GM23338 (cell line): ENCODE measurements around the gene SKP2. TPM values are rescaled to one million over a fixed set of nuclear protein-coding genes. Genes with fewer than 3 reads are reported as not detected.

ENCODE experiments used
- ATAC-seq: fragments of 200-7000 bp; cut with Tn5 transposase; 3 replicates; pipeline ENCODE4 v1.9.1; 2020
- DNase-seq: peaks from one replicate; pipeline ENCODE4 v3.0.0-alpha.2; 2015; ENCODE audit warnings: low spot score
- H2AFZ ChIP-seq: fragments of 200-600 bp; sonication (generic); 2 replicates; pipeline ENCODE4 v1.8.0; 2016; ENCODE audit warnings: antibody characterized with exemption, mild to moderate bottlenecking, moderate library complexity
- H3F3A ChIP-seq: fragments of 200-600 bp; sonication (generic); replicated peaks from 2 replicates; pipeline ENCODE4 v1.8.0; 2017; ENCODE audit warnings: antibody characterized with exemption, mixed run types, low read depth
- H3K27ac ChIP-seq: fragments of 200-600 bp; sonication (generic); 2 replicates; pipeline ENCODE4 v1.6.1; 2016; ENCODE audit warnings: low read depth
- H3K27me3 ChIP-seq: fragments of 200-600 bp; sonication (generic); 2 replicates; pipeline ENCODE4 v1.8.0; 2016; ENCODE audit warnings: mild to moderate bottlenecking, mixed run types, moderate library complexity; ENCODE audit not compliant: insufficient read depth
- H3K36me3 ChIP-seq: fragments of 200-600 bp; sonication (generic); 2 replicates; pipeline ENCODE4 v1.8.0; 2016; ENCODE audit warnings: mild to moderate bottlenecking; ENCODE audit not compliant: insufficient read depth
- H3K4me1 ChIP-seq: fragments of 200-600 bp; sonication (generic); 2 replicates; pipeline ENCODE4 v1.8.0; 2016; ENCODE audit warnings: mild to moderate bottlenecking, moderate library complexity; ENCODE audit not compliant: insufficient read depth
- H3K4me2 ChIP-seq: fragments of 200-600 bp; sonication (generic); 2 replicates; pipeline ENCODE4 v1.7.1; 2017; ENCODE audit warnings: mixed run types
- H3K4me3 ChIP-seq: fragments of 200-600 bp; sonication (generic); 2 replicates; pipeline ENCODE4 v1.6.1; 2016; ENCODE audit warnings: mixed run types
- H3K79me2 ChIP-seq: fragments of 200-600 bp; sonication (generic); replicated peaks from 2 replicates; pipeline ENCODE4 v1.8.0; 2017; ENCODE audit warnings: mild to moderate bottlenecking; ENCODE audit not compliant: insufficient read depth
- H3K9me2 ChIP-seq: fragments of 200-600 bp; sonication (generic); 2 replicates; pipeline ENCODE4 v1.8.0; 2017; ENCODE audit not compliant: insufficient read depth
- H4K20me1 ChIP-seq: fragments of 200-600 bp; sonication (generic); replicated peaks from 2 replicates; pipeline ENCODE4 v1.8.0; 2017; ENCODE audit warnings: mild to moderate bottlenecking; ENCODE audit not compliant: insufficient read depth
- H3K27ac Mint-ChIP-seq: 2 replicates; pipeline ENCODE4 v1.8.0; 2020; ENCODE audit warnings: inconsistent platforms, mild to moderate bottlenecking, moderate library complexity, mixed read lengths
- H3K27me3 Mint-ChIP-seq: 3 replicates; pipeline ENCODE4 v1.8.0; 2022; ENCODE audit warnings: low read depth, mild to moderate bottlenecking, moderate library complexity, mixed read lengths, inconsistent platforms; ENCODE audit not compliant: insufficient read depth, poor library complexity
- H3K36me3 Mint-ChIP-seq: 3 replicates; pipeline ENCODE4 v1.8.0; 2021; ENCODE audit warnings: low read depth, mild to moderate bottlenecking, inconsistent platforms, moderate library complexity, mixed read lengths
- H3K4me1 Mint-ChIP-seq: 3 replicates; pipeline ENCODE4 v1.8.0; 2020; ENCODE audit warnings: mild to moderate bottlenecking, inconsistent platforms, mixed read lengths
- H3K4me3 Mint-ChIP-seq: 3 replicates; pipeline ENCODE4 v1.8.0; 2021; ENCODE audit warnings: moderate library complexity, mild to moderate bottlenecking, inconsistent platforms, mixed read lengths
- H3K9me3 Mint-ChIP-seq: 3 replicates; pipeline ENCODE4 v1.8.0; 2020; ENCODE audit warnings: moderate library complexity, mild to moderate bottlenecking, inconsistent platforms, mixed read lengths
- CREB1 ChIP-seq: fragments of 250-450 bp; sonication (Bioruptor Pico); IDR thresholded peaks from 2 replicates; pipeline ENCODE4 v1.5.0; 2020; ENCODE audit warnings: low read depth, mild to moderate bottlenecking, moderate library complexity
- EZH2 ChIP-seq: fragments of 200-600 bp; sonication (generic); IDR thresholded peaks from one replicate; pipeline ENCODE4 v1.8.0; 2017; ENCODE audit warnings: antibody characterized with exemption, mild to moderate bottlenecking, low read depth; ENCODE audit not compliant: unreplicated experiment
- EZH2phosphoT487 ChIP-seq: fragments of 200-600 bp; sonication (generic); IDR thresholded peaks from one replicate; pipeline ENCODE4 v1.8.1; 2018; ENCODE audit warnings: antibody characterized with exemption; ENCODE audit not compliant: unreplicated experiment
- JUNB ChIP-seq: IDR thresholded peaks from one replicate; pipeline ENCODE4 v1.6.1; 2016; ENCODE audit warnings: antibody characterized with exemption; ENCODE audit not compliant: unreplicated experiment
- NANOG ChIP-seq: IDR thresholded peaks from 2 replicates; pipeline ENCODE4 v1.6.1; 2016; ENCODE audit warnings: antibody characterized with exemption, borderline replicate concordance
- POLR2AphosphoS5 ChIP-seq: IDR thresholded peaks from 2 replicates; pipeline ENCODE4 v1.6.1; 2016; ENCODE audit warnings: antibody characterized with exemption, low read depth
- STAT1 ChIP-seq: IDR thresholded peaks from one replicate; pipeline ENCODE4 v1.6.1; 2016; ENCODE audit warnings: antibody characterized with exemption; ENCODE audit not compliant: unreplicated experiment
- ZNF114 ChIP-seq: fragments of 250-450 bp; sonication (Bioruptor Pico); IDR thresholded peaks from 2 replicates; pipeline ENCODE4 v1.5.0; 2020; ENCODE audit warnings: mild to moderate bottlenecking, moderate library complexity
- ZNF331 ChIP-seq: fragments of 250-450 bp; sonication (Bioruptor Pico); IDR thresholded peaks from 2 replicates; pipeline ENCODE4 v1.5.0; 2020; ENCODE audit warnings: low read depth, mild to moderate bottlenecking, moderate library complexity
- polyA plus RNA-seq: library from polyadenylated mRNA; unstranded; fragments of >200 nt; fragmentation: Nextera tagmentation; extraction: Ambion mirVana; gene quantifications from 2 replicates; pipeline ENCODE4 v1.2.1, GENCODE V29; 2016
- total RNA-seq: library from RNA; depleted of rRNA; stranded (reverse); fragments of >200 nt; shearing (Covaris generic); gene quantifications from 2 replicates; pipeline ENCODE4 v1.2.3, GENCODE V29; 2014
- TF ChIP-seq, protein P1 (sequence below): fragments of 250-450 bp; sonication (Bioruptor Pico); IDR thresholded peaks from 2 replicates; pipeline ENCODE4 v1.5.0; 2020; ENCODE audit warnings: mild to moderate bottlenecking, moderate library complexity
- TF ChIP-seq, protein P2 (sequence below): IDR thresholded peaks from 2 replicates; pipeline ENCODE4 v1.6.1; 2016; ENCODE audit warnings: antibody characterized with exemption
- TF ChIP-seq, protein P3 (sequence below), 2 experiments: fragments of 200-600 bp in 1 of 2; sonication (generic) in 1 of 2; conservative IDR thresholded peaks; 2 replicates each; pipeline versions ENCODE4 v1.5.1 to v1.6.1; 2016 to 2017; ENCODE audit warnings: antibody characterized with exemption in 2 of 2, low read depth in 2 of 2, mild to moderate bottlenecking in 2 of 2, moderate library complexity in 1 of 2

SKP2 gene
- total and polyA plus RNA-seq, 2 experiments from 2014 or later: 66.6 to 75.6 TPM

DNA sequence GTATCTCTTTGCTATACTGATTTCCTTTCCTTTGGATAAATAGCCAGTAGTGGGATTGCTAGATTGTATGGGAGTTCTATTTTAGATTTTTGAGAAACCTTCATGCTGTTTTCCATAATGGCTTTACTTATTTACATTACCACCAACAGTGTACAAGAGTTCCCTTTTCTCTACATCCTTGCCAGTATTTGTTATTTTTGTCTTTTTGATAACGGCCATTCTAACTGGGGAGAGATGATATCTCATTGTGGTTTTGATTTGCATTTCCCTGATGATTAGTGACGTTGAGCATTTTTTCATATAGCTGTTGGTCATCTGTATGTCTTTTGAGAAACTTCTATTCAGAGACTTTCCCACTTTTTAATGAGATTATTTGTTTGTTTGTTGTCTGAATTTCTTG, 64.0 kb downstream of the SKP2 start:
- Mint-ChIP-seq H3K4me1 (no peaks in the 10 kb centered on the region), H3K27ac (no peak overlapping the region), H3K27me3 (no peaks in the 10 kb centered on the region), H3K36me3 (no peaks in the 10 kb centered on the region), H3K9me3 (no peaks in the 10 kb centered on the region), H3K4me3 (no peak overlapping the region)
- no peaks in the 10 kb centered on the region for H3K4me1 ChIP-seq
- H3K27ac ChIP-seq: no peak overlapping the region
- ATAC-seq: no peak
- H3K4me3 ChIP-seq: no peak overlapping the region
- no peaks in the 10 kb centered on the region for H3K79me2 ChIP-seq
- no peak overlapping the region for H2AFZ ChIP-seq
- TF ChIP-seq ZNF114 (CRISPR knock-in tag): no peak
- TF ChIP-seq, protein P1, sequence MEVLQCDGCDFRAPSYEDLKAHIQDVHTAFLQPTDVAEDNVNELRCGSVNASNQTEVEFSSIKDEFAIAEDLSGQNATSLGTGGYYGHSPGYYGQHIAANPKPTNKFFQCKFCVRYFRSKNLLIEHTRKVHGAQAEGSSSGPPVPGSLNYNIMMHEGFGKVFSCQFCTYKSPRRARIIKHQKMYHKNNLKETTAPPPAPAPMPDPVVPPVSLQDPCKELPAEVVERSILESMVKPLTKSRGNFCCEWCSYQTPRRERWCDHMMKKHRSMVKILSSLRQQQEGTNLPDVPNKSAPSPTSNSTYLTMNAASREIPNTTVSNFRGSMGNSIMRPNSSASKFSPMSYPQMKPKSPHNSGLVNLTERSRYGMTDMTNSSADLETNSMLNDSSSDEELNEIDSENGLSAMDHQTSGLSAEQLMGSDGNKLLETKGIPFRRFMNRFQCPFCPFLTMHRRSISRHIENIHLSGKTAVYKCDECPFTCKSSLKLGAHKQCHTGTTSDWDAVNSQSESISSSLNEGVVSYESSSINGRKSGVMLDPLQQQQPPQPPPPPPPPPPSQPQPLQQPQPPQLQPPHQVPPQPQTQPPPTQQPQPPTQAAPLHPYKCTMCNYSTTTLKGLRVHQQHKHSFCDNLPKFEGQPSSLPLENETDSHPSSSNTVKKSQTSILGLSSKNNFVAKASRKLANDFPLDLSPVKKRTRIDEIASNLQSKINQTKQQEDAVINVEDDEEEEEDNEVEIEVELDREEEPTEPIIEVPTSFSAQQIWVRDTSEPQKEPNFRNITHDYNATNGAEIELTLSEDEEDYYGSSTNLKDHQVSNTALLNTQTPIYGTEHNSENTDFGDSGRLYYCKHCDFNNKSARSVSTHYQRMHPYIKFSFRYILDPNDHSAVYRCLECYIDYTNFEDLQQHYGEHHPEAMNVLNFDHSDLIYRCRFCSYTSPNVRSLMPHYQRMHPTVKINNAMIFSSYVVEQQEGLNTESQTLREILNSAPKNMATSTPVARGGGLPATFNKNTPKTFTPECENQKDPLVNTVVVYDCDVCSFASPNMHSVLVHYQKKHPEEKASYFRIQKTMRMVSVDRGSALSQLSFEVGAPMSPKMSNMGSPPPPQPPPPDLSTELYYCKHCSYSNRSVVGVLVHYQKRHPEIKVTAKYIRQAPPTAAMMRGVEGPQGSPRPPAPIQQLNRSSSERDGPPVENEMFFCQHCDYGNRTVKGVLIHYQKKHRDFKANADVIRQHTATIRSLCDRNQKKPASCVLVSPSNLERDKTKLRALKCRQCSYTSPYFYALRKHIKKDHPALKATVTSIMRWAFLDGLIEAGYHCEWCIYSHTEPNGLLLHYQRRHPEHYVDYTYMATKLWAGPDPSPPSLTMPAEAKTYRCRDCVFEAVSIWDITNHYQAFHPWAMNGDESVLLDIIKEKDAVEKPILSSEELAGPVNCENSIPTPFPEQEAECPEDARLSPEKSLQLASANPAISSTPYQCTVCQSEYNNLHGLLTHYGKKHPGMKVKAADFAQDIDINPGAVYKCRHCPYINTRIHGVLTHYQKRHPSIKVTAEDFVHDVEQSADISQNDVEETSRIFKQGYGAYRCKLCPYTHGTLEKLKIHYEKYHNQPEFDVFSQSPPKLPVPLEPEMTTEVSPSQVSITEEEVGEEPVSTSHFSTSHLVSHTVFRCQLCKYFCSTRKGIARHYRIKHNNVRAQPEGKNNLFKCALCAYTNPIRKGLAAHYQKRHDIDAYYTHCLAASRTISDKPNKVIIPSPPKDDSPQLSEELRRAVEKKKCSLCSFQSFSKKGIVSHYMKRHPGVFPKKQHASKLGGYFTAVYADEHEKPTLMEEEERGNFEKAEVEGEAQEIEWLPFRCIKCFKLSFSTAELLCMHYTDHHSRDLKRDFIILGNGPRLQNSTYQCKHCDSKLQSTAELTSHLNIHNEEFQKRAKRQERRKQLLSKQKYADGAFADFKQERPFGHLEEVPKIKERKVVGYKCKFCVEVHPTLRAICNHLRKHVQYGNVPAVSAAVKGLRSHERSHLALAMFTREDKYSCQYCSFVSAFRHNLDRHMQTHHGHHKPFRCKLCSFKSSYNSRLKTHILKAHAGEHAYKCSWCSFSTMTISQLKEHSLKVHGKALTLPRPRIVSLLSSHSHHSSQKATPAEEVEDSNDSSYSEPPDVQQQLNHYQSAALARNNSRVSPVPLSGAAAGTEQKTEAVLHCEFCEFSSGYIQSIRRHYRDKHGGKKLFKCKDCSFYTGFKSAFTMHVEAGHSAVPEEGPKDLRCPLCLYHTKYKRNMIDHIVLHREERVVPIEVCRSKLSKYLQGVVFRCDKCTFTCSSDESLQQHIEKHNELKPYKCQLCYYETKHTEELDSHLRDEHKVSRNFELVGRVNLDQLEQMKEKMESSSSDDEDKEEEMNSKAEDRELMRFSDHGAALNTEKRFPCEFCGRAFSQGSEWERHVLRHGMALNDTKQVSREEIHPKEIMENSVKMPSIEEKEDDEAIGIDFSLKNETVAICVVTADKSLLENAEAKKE: no peak
- TF ChIP-seq POLR2AphosphoS5: no peak
- no peak for TF ChIP-seq ZNF331
- H3K9me2 ChIP-seq: no peaks in the 10 kb centered on the region
- H3F3A ChIP-seq: no peaks in the 10 kb centered on the region
- H3K27me3 ChIP-seq: no peaks in the 10 kb centered on the region
- no peak overlapping the region for H3K4me2 ChIP-seq
- no peaks in the 10 kb centered on the region for H4K20me1 ChIP-seq
- DNase-seq: no peak
- H3K36me3 ChIP-seq: no peaks in the 10 kb centered on the region

DNA sequence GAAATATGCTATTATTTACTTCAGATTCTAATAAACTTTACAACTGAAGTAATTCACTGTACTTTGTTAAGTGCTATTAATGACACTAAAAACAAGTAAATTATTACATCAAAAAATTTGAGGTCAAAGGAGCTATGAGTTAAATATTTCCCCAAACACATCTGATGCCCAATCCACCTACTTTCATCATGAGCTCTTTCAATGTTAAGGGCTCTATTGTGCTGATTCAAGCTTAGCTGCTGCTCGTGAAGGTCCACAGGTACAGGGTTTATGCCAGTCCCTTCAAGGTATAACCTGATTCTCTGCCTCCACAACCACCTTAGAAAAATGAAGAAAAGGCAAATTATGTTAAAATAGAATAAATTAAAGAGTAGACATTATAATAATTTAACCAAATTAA, 65.7 kb downstream of the SKP2 start:
- H3K4me3 ChIP-seq: no peak overlapping the region
- H3K27ac ChIP-seq: no peak overlapping the region
- no peaks in the 10 kb centered on the region for H3K79me2 ChIP-seq
- Mint-ChIP-seq H3K36me3 (no peaks in the 10 kb centered on the region), H3K27me3 (no peaks in the 10 kb centered on the region), H3K27ac (no peak overlapping the region), H3K9me3 (no peaks in the 10 kb centered on the region), H3K4me3 (no peak overlapping the region), H3K4me1 (no peaks in the 10 kb centered on the region)
- H3K27me3 ChIP-seq: no peaks in the 10 kb centered on the region
- no peaks in the 10 kb centered on the region for H3K9me2 ChIP-seq
- H3K4me2 ChIP-seq: no peak overlapping the region
- H3F3A ChIP-seq: no peaks in the 10 kb centered on the region
- no peaks in the 10 kb centered on the region for H3K36me3 ChIP-seq
- H4K20me1 ChIP-seq: no peaks in the 10 kb centered on the region
- no peak for DNase-seq
- no peak overlapping the region for H2AFZ ChIP-seq
- no peaks in the 10 kb centered on the region for H3K4me1 ChIP-seq
- ATAC-seq: no peak
- TF ChIP-seq POLR2AphosphoS5: no peak
- TF ChIP-seq EZH2phosphoT487: no peak
- no peak for TF ChIP-seq STAT1
- no peak for TF ChIP-seq CREB1
- TF ChIP-seq JUNB: no peak
- TF ChIP-seq, protein P2, sequence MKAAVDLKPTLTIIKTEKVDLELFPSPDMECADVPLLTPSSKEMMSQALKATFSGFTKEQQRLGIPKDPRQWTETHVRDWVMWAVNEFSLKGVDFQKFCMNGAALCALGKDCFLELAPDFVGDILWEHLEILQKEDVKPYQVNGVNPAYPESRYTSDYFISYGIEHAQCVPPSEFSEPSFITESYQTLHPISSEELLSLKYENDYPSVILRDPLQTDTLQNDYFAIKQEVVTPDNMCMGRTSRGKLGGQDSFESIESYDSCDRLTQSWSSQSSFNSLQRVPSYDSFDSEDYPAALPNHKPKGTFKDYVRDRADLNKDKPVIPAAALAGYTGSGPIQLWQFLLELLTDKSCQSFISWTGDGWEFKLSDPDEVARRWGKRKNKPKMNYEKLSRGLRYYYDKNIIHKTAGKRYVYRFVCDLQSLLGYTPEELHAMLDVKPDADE: no peak
- TF ChIP-seq EZH2: no peak
- no peak for TF ChIP-seq ZNF114 (CRISPR knock-in tag)
- TF ChIP-seq NANOG: no peak
- TF ChIP-seq, protein P3, sequence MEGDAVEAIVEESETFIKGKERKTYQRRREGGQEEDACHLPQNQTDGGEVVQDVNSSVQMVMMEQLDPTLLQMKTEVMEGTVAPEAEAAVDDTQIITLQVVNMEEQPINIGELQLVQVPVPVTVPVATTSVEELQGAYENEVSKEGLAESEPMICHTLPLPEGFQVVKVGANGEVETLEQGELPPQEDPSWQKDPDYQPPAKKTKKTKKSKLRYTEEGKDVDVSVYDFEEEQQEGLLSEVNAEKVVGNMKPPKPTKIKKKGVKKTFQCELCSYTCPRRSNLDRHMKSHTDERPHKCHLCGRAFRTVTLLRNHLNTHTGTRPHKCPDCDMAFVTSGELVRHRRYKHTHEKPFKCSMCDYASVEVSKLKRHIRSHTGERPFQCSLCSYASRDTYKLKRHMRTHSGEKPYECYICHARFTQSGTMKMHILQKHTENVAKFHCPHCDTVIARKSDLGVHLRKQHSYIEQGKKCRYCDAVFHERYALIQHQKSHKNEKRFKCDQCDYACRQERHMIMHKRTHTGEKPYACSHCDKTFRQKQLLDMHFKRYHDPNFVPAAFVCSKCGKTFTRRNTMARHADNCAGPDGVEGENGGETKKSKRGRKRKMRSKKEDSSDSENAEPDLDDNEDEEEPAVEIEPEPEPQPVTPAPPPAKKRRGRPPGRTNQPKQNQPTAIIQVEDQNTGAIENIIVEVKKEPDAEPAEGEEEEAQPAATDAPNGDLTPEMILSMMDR (conservative IDR thresholded peaks at IDR 0.05; ENCODE audit: low read depth in 2 of 2): no peak
- no peak for TF ChIP-seq ZNF331
